Heart left ventricle (tissue), 16 donors: ENCODE measurements around the gene GRIN1. TPM values are rescaled to one million over a fixed set of nuclear protein-coding genes. Genes with fewer than 3 reads are reported as not detected.

Experiments used
- ATAC-seq, 4 donors: fragments of 200-7000 bp; cut with Tn5 transposase; one replicate each; pipeline ENCODE4 v1.9.1; 2020 to 2022; ENCODE audit warnings: moderate library complexity in 4 of 4, mild to moderate bottlenecking in 3 of 4, moderate number of reproducible peaks in 1 of 4
- DNase-seq, 5 donors: peaks; one replicate each; pipeline ENCODE4 v3.0.0-alpha.2; 2020
- H3K27ac ChIP-seq, 12 donors: fragments of 200-600 bp; sonication (generic) in 4 of 12; one replicate each; pipeline versions ENCODE4 v1.5.0 to v1.8.0; 2016 to 2022; ENCODE audit warnings: mild to moderate bottlenecking in 2 of 12
- H3K27me3 ChIP-seq, 9 donors: fragments of 200-600 bp; sonication (generic) in 2 of 9; one replicate each; pipeline versions ENCODE4 v1.5.1 to v1.8.0; 2016 to 2022; ENCODE audit warnings: mild to moderate bottlenecking in 3 of 9
- H3K36me3 ChIP-seq, 9 donors: fragments of 200-600 bp; sonication (generic) in 2 of 9; one replicate each; pipeline versions ENCODE4 v1.5.0 to v1.8.0; 2018 to 2022; ENCODE audit warnings: mild to moderate bottlenecking in 2 of 9
- H3K4me1 ChIP-seq, 12 donors: fragments of 200-600 bp; sonication (generic) in 4 of 12; one replicate each; pipeline versions ENCODE4 v1.5.0 to v1.8.0; 2016 to 2022; ENCODE audit warnings: mild to moderate bottlenecking in 3 of 12
- H3K4me3 ChIP-seq, 12 donors: fragments of 200-600 bp; sonication (generic) in 4 of 12; one replicate each; pipeline versions ENCODE4 v1.5.0 to v1.8.0; 2017 to 2022; ENCODE audit warnings: mild to moderate bottlenecking in 9 of 12, moderate library complexity in 4 of 12
- H3K9me3 ChIP-seq, 12 donors: fragments of 200-600 bp; sonication (generic) in 4 of 12; one replicate each; pipeline versions ENCODE4 v1.5.0 to v1.8.0; 2016 to 2022; ENCODE audit warnings: mild to moderate bottlenecking in 1 of 12
- CTCF ChIP-seq, 12 donors: fragments of 200-600 bp; sonication (generic) in 4 of 12; IDR thresholded peaks; one replicate each; pipeline versions ENCODE4 v1.5.0 to v1.8.0; 2018 to 2022; ENCODE audit warnings: antibody characterized with exemption in 12 of 12, mild to moderate bottlenecking in 5 of 12
- POLR2A ChIP-seq, 2 donors: fragments of 450-650 bp; IDR thresholded peaks; one replicate each; pipeline ENCODE4 v1.6.1; 2017; ENCODE audit warnings: antibody characterized with exemption in 2 of 2, mild to moderate bottlenecking in 2 of 2, moderate library complexity in 2 of 2
- WGBS, 4 donors: extraction: QIAGEN DNeasy Blood & Tissue Kit in 2 of 4; methylation state at CpG; one replicate each; pipeline versions ENCODE4 v1.1.5 to v1.1.7; 2013 to 2018; 5-methylcytosine and 5-hydroxymethylcytosine counted together
- intact Hi-C, 10 donors: fragments of 100-400 bp; cut with DNase I; formaldehyde crosslinking; loops; one replicate each; pipeline versions ENCODE4 v1.11.1 to v1.14.2; 2022
- polyA plus RNA-seq, 2 donors: library from polyadenylated mRNA; stranded (reverse); fragments of 200-250 nt; gene quantifications; one replicate each; pipeline ENCODE4 v1.2.3, GENCODE V29; 2013
- total RNA-seq, 9 donors: library from RNA; depleted of rRNA in 2 of 9; stranded (reverse); fragments of >200 nt in 2 of 9; fragmentation: NEBNext Ultra II Directional in 3 of 9; extraction: Animal tissue kit (Norgen Biotek cat#: 25700) in 3 of 9; gene quantifications; one replicate each; pipeline versions ENCODE4 v1.1.0 to v1.2.4, GENCODE V29; 2016 to 2023
- donor health status: ischemic (EF 13 %, LVEDD 7.1; RV severe dilation, severe dysfunction).
- donor health status: healthy with polysubstance abuse.
- donor health status: DM: no; HTN: yes; CAD: no.
- donor health status: DM: no; HTN: no; CAD: no.
- donor health status: ischemic (EF 25% LVEDD 6.9; RV normal size, moderate dysfunction).
- donor health status: ischemic (EF 25% LVEDD 5.7; RV mildly dilated, moderate dysfunction).
- donor health status: healthy.
- donor health status: DM: yes; HTN: yes; CAD: no.
- donor health status: ischemic (EF 35%, LVEDD 5.7; RV mildly dilated, moderate dysfunction).
- donor health status: nonischemic (EF 11% LVEDD 7.7; RV severe dilation, severe dysfunction).
- donor health status: DM: yes; HTN: yes; CAD: no.
- donor health status: PGD.
- donor health status: ischemic (EF 29% LVEDD 5.4; RV normal size, mild dysfunction).
- donor health status: nonischemic (EF 23%, LVEDD 6.1; RV moderate dilation, normal function).

GRIN1 gene
- total and polyA plus RNA-seq, 11 donors: 0.10 TPM; not detected in 10

GRCh38 chr9:137183980-137184595 lies 45.1 kb downstream of the GRIN1 start:
- H3K9me3 ChIP-seq: no peaks in the 10 kb centered on the region
- TF ChIP-seq POLR2A (IDR thresholded peaks at IDR 0.05) (no peak), CTCF (IDR thresholded peaks at IDR 0.05) (no peak)
- intact Hi-C loops: loop anchor here in 4 of 10 donors (10.0 kb wide), 2 partner anchors 59 to 69 kb away; partner anchors contain the start of gene DPP7 (in 1 of the 4)
- 90 to 92% (median 91%) methylated on average over 26 to 27 of the region's 27 CpGs for WGBS, 4 donors
- ATAC-seq (no peak), DNase-seq (no peak)
- peaks cover 7 to 38% (median 20%) of the 10 kb centered on the region in 12 donors for H3K4me1 ChIP-seq
- no peaks in the 10 kb centered on the region for H3K27me3 ChIP-seq
- peaks cover 0 to 75% (median 55%) of the 10 kb centered on the region in 9 donors for H3K36me3 ChIP-seq
- H3K4me3 ChIP-seq: no peak overlapping the region
- no peak overlapping the region for H3K27ac ChIP-seq

- DNase-seq: no peak
- intact Hi-C loops: loop anchor here (5.0 to 10.0 kb wide), 5 partner anchors 37 to 70 kb away; partner anchors contain the start of genes CYSRT1 (in 4 of the 10), RNF224 (in 4 of the 10), RNF208 (in 2 of the 10) and DPP7 (in 1 of the 10)
- H3K36me3 ChIP-seq: peaks cover 0 to 73% (median 51%) of the 10 kb centered on the region in 9 donors
- no peak for ATAC-seq
- 92 to 97% (median 94%) methylated on average over 14 to 48 of the region's 48 CpGs for WGBS, 4 donors
- peaks cover 14 to 48% (median 30%) of the 10 kb centered on the region in 12 donors for H3K4me1 ChIP-seq
- no peaks in the 10 kb centered on the region for H3K27me3 ChIP-seq
- no peak overlapping the region for H3K4me3 ChIP-seq
- TF ChIP-seq POLR2A (IDR thresholded peaks at IDR 0.05): no peak
- no peak for TF ChIP-seq CTCF (IDR thresholded peaks at IDR 0.05)
- no peak overlapping the region for H3K27ac ChIP-seq
- H3K9me3 ChIP-seq: no peaks in the 10 kb centered on the region
Observed at GRCh38 chr9:137184881-137185660, 46.1 kb downstream of the GRIN1 start.

- intact Hi-C loops: loop anchor here (5.0 to 10.0 kb wide), 5 partner anchors 36 to 71 kb away; partner anchors contain the start of genes CYSRT1 (in 4 of the 10), RNF224 (in 4 of the 10), RNF208 (in 2 of the 10) and DPP7 (in 1 of the 10)
Observed at GRCh38 chr9:137185921-137186320, 47.0 kb downstream of the GRIN1 start.

More at GRCh38 chr9:137185921-137186320, 47.0 kb downstream of the GRIN1 start:
- peaks cover 0 to 73% (median 51%) of the 10 kb centered on the region in 9 donors for H3K36me3 ChIP-seq
- no peak overlapping the region for H3K27ac ChIP-seq
- no peak overlapping the region for H3K4me3 ChIP-seq
- ATAC-seq (no peak), DNase-seq (no peak)
- no peaks in the 10 kb centered on the region for H3K27me3 ChIP-seq
- H3K4me1 ChIP-seq: peaks cover 18 to 57% (median 38%) of the 10 kb centered on the region in 12 donors
- 91 to 98% (median 94%) methylated on average over 7 to 19 of the region's 19 CpGs for WGBS, 4 donors
- TF ChIP-seq CTCF (IDR thresholded peaks at IDR 0.05): no peak
- no peak for TF ChIP-seq POLR2A (IDR thresholded peaks at IDR 0.05)
- H3K9me3 ChIP-seq: no peaks in the 10 kb centered on the region
